SK-MEL-5 (cell line): ENCODE data around the gene RIN2. TPM values are rescaled to one million over a fixed set of nuclear protein-coding genes. Genes with fewer than 3 reads are reported as not detected.

ENCODE experiments used
- DNase-seq: peaks from one replicate; pipeline ENCODE4 v3.0.0-alpha.2; 2016; ENCODE audit warnings: low read depth, low spot score
- in situ Hi-C: cut with HindIII; loops from 2 replicates; pipeline ENCODE4 v1.10.0; 2016; ENCODE audit warnings: low sequenced_read_pairs, high pct_unique_total_duplicates, low pct_unique_long_range_greater_than_20kb
- polyA plus RNA-seq, 2 experiments: library from polyadenylated mRNA; depleted of rRNA; stranded (reverse); fragments of >200 nt; gene quantifications; 2 replicates each; pipeline ENCODE4 v1.2.3, GENCODE V29; 2015
- total RNA-seq: library from RNA; depleted of rRNA; stranded (reverse); fragments of >200 nt; shearing (Covaris generic); gene quantifications from 2 replicates; pipeline ENCODE4 v1.2.3, GENCODE V29; 2014; rRNA removed

Gene RIN2, protein sequence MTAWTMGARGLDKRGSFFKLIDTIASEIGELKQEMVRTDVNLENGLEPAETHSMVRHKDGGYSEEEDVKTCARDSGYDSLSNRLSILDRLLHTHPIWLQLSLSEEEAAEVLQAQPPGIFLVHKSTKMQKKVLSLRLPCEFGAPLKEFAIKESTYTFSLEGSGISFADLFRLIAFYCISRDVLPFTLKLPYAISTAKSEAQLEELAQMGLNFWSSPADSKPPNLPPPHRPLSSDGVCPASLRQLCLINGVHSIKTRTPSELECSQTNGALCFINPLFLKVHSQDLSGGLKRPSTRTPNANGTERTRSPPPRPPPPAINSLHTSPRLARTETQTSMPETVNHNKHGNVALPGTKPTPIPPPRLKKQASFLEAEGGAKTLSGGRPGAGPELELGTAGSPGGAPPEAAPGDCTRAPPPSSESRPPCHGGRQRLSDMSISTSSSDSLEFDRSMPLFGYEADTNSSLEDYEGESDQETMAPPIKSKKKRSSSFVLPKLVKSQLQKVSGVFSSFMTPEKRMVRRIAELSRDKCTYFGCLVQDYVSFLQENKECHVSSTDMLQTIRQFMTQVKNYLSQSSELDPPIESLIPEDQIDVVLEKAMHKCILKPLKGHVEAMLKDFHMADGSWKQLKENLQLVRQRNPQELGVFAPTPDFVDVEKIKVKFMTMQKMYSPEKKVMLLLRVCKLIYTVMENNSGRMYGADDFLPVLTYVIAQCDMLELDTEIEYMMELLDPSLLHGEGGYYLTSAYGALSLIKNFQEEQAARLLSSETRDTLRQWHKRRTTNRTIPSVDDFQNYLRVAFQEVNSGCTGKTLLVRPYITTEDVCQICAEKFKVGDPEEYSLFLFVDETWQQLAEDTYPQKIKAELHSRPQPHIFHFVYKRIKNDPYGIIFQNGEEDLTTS
- 0.03 and 0.13 TPM in 2 replicates for total RNA-seq
- 0.02 and 0.13 TPM in 2 replicates for polyA plus RNA-seq (2015; cell fraction: cytosol; rRNA removed)
- 0.15 TPM in 1 of 2 replicates, not detected in the other for polyA plus RNA-seq (2015; cell fraction: nucleus; rRNA removed)

DNA sequence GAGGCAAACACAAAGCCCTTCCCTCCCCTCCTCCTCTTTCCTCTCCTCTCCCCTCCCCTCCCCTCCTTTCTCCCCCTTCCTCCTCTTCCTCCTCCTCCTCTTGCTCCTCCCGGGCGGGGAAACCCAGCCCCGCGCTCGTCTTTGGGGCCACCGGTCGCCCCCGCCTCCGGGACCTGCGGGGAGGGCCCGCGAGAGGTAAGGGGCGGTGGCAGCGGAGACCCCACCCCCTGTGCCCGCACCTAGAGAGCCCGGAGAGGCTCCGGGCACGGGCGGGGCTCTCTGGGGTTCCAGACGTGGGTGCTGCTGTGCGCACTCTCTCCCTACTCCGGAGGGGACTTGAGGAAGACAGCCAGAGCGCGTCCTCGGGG is at the start of gene RIN2:
Gene RIN2, plus strand, starts transcription at position 126 of the 368 bp plus-strand sequence. CDS start 131,344 bp downstream, outside the sequence.
- DNase-seq, result no peak
- in situ Hi-C loops, result no loop called here

DNA sequence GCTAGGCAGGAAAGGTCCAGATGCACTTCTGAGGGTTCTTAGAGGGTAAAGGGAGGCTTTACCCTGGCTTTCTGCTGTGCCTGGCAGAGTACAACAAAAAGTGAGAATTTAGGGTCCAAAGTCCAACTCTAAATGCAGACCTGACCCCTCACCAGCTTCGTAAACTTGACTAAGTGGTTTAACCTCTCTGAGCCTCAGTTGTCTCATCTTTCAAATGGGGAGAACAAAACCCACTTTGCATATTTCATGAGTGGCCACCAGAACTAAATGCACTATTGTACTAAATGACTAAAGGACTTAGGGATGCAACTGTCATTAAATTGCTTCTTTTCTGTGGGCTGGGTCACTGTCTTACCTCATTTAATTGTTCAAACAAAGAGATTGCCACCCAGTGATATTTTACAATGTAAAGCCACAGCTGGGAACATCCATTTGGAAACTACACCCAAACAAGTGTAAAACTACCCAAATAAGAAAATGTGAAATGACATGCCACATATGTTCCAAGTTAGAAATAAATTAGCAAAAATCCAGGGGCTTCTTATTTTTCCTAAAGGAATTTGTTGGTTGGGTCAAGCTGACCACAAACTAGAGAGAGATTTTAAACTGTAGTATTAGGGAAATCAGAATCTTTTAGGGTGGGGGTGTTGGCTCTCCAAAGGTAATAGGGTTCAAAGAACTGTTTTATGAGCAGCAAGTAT is 48.3 kb upstream of the RIN2 start:
- DNase-seq, result no peak
- in situ Hi-C loops, result no loop called here

DNA sequence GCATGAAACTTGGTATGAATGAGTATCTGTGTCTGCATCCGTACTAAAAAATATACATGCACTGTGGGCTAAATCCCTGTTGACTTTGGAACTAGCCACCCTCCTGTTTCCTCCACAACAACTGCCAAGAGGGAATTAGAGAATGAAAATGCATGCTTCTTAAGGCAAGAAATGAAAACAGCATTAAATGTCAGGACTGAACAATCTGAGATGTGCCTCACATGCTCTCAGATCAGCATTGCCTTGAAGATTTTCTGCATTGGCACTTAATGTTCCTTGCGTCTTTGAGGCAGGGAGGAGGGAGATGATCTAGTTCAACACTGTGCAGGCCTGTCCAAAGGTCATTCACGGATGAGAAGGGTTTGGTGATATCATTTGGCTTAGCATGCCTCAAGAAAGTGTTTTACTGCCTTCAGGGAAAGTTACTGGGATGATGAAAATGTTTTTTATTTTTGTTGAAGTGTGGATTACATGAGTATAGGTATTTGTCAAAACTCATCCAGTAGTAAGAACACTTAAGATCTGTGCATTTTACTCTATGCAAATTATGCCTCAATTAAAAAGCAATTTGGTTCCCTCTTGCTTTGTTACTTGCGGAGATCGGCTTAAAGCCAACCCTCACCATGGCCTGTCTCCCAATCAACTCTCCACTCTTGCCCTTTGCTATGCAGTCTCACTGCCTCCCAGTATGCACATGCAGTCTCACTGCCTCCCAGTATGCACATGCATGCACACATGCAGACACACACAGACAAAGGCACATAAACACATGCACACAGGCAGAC is 47.5 kb upstream of the RIN2 start:
- no peak for DNase-seq
- in situ Hi-C loops, result no loop called here

DNA sequence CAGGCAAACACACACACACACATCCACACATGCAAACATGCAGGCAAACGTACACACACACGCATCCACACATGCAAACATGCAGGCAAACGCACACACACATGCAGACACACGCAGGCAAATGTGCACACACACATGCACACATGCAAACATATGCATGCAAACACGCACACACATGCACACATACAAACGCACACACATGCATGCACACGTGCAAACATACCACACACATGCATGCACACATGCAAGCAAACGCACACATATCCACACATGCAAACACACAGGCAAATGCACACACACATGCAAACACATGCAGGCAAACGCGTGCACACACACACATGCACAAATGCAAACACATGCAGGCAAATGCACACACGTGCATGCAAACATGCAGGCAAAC is 46.9 kb upstream of the RIN2 start:
- no peak for DNase-seq
- in situ Hi-C loops, result no loop called here

DNA sequence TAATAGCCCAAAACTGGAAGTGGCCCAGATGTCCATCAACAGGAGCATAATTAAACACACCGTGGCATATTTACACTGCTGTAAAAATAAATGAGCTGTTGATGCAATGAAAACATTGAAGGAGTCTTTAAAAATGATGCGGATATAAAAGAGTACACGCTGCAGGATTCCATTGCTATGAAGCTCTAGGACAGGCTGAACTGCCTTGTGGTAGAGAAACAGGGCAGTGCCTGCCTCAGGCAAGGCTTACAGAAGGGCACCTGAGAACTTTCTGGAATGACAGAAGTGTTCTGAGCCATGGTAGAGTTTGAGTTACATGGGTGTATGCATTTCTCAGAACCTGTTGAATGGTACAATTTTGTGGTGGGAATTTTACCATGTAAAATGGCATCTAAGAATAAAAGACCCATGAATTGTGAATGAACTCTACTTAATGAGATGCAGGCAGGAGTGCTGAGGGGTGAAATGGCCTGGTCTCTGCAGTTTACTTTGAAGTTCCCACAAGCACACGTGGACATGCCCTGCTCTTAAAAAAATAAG is 45.3 kb upstream of the RIN2 start:
- no peak for DNase-seq

DNA sequence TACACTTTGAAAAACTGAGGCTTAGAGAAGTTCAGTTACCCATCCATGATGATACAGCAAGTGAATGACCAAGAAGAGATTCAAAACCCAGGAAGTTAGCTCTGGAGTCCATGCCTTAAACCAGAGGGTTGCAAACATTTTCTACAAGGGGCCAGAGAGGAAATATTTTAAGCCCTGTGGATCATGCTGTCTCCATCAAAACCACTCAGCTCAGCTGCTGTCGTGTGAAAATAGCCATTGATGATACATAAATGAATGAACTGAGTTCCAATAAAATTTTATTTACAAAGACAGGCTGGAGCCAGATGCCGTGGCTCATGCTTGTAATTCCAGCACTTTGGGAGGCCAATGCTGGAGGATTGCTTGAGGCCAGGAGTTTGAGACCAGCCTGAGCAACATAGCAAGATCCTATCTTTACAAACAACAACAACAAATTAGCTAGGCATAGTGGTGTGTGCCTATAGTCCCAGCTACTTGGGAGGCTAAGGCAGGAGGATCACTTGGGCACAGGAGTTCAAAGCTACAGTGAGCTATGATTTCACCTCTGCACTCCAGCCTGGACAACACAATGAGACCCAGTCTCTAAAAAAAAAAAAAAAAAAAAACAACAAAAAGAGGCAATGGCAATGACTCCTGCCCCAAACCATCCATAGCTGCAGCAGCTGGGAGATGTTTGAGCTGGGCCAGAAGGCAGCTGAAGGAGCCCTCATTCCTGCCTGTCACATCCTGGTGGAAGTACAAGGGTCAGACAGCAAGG is 44.1 kb upstream of the RIN2 start:
- no peak for DNase-seq
- in situ Hi-C loops, result no loop called here

More for the DNA sequence above, 45.3 kb upstream of the RIN2 start:
- in situ Hi-C loops, result no loop called here

DNA sequence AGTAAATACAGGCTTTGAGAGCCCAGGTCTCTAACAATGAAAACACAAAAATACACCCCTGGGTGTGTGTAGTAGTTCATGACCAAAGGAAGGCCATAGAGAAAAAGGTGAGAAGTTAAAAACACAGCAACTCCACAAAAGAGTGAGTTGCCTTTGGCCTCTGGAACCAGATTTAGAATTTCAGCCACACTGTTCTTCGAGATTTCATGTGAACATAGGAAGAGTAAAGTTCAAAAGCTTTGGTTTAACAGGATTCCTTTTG is 43.5 kb upstream of the RIN2 start:
- no peak for DNase-seq
- in situ Hi-C loops, result no loop called here

DNA sequence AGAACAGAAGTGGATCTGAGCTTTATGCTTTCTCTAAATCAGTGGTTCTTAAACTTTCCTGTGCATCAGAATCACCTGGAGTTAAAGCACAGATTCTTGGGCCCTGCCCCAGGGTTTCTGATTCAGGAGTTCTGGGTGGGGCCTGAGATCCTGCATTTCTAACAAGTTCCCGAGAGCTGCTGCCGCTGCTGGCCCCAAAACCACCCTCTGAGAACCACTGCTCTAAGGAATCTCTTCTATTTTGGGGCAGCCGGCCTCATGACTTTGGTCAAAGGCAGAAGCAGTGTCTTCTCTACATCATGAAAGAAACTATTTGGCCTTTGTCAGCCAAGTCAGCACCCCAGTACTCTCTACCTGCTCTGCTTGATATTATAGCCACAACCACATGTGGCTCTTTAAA is 42.1 kb upstream of the RIN2 start:
- DNase-seq, result no peak
- in situ Hi-C loops, result no loop called here

DNA sequence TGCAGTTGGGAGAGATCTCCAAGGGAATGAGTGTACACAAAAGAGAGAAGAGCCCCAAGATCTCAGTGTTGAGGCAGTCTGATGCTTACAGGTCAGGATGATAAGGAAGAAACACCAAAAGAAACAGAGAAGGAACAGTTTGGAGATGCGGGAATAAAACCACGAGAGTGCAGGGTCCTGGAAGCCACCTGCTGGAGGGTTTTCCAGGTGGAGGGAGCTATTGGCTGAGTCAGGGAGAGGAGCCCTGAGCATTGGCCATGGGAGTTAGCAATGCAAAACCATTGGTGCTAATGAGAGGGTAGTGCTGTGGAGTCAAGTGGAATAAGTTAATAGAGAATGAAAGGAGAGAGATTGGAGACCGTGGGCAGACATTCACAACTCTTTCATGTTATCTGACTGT is 39.2 kb upstream of the RIN2 start:
- no peak for DNase-seq
- in situ Hi-C loops, result no loop called here

DNA sequence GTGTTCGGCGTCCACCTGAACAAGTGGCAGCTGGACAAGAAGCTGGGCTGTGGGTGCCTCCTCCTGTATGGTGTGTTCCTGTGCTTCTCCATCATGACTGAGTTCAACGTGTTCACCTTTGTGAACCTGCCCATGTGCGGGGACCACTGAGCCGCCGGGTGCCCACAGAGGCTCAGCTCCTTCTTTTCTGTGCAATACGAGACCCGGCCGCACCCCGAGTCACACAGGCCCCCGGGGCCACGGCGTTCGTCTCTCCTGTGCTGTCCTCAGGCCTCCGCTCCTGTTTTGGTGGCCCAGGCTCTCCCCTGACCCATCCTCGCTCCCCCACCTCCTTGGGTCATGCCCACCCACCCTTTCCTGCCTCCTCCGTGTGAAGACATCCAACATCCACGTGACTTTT is 37.1 kb upstream of the RIN2 start:
- in situ Hi-C loops, result no loop called here
- DNase-seq, result no peak

DNA sequence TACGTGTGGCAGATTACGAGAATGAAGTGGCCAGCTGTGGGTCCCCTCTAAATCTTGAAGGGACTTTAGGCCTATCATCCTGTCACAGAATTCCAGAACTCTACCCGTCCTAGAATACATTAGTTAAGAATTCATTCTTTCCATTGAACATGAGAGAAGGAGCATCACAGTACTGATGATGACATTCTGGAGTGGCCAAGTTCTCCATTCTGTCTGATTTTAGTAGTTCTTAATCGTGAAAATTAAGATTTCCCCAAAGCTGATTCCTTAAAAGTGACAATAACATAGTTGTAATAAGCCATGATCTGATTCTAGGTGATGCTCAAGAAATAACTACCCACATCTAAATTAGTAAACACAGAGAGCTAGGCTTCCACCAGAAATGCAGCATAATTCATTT is 35.0 kb upstream of the RIN2 start:
- in situ Hi-C loops, result no loop called here
- DNase-seq, result no peak

DNA sequence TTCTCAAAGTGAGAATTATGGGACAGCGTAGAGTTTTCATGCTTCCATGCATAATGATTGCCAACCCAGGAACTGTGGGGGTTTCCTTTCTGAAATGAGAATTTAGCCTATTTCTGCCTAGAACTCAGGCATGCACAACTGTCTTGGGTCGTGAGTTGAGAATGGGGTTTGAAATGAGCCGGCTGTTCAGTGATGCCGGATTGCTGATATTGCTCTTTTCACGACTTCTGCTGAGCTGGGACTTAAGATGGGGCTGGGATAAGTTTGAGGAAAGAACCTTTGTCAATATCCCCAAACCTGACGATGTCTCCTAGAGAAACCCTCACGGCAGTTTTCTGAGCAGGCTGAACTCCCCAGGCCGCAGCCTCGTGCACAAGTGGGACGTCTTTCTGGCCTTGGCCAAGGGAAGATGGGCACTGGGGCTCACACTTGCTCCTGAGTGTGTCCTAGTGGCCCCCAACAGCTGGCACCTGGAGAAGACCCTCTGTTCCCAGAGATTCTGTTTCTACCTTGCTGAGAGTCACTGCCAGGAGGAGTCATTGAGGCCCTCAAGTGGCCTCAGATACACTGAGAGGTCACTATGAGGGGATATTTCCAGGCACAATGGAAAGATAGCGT is 34.1 kb upstream of the RIN2 start:
- in situ Hi-C loops, result no loop called here

DNA sequence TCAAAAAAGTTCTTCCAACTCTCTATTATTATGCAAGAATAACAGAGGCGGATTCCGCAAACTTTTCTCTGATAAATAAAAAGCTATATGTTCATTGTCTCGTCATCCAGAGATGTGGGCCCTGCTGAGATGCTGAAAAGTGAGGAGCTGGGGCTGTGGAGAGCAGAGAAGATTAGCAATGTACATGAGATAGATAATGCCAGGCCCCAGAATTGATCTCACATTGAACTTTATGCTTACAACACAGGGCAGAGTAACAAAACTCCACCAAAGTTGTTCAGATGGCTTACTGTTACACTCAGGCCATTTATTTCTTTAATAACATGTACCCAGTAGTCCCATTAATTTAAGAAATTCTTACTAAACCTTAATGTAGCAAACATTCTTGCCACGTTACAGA is 32.7 kb upstream of the RIN2 start:
- in situ Hi-C loops, result no loop called here
- no peak for DNase-seq

More for the DNA sequence above, 34.1 kb upstream of the RIN2 start:
- no peak for DNase-seq

DNA sequence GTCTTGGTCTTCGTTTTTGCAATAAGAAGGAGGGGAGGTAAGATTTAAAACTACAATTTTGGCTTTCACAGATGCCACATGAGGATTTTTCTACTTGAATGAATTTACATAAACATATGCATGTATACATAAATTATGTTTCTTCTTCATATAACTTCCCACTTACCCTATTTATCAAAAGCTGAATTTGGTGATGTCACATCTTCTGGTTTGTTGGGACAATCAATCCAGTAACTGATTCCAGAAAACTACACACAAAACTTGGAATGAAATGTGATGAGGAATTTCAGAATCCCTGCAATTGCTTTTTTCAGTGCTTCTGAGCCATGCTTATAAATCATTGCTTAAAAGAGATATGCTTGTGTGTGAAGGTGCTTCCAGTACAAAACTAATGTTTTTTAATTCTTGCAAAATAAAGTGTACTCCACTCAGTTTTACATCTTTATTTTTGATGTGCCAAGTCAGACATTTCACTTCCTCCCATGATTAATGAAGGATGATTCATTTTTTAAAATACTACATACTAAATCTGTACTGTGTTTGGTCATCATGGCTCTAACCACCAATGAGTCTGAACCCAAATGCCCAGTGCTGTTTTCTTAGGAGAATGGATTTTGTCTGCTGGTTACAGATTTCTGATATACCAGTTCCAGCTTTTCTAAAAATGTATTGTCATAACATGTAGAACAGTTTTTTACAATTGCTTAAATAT is 32.1 kb upstream of the RIN2 start:
- DNase-seq, result no peak

DNA sequence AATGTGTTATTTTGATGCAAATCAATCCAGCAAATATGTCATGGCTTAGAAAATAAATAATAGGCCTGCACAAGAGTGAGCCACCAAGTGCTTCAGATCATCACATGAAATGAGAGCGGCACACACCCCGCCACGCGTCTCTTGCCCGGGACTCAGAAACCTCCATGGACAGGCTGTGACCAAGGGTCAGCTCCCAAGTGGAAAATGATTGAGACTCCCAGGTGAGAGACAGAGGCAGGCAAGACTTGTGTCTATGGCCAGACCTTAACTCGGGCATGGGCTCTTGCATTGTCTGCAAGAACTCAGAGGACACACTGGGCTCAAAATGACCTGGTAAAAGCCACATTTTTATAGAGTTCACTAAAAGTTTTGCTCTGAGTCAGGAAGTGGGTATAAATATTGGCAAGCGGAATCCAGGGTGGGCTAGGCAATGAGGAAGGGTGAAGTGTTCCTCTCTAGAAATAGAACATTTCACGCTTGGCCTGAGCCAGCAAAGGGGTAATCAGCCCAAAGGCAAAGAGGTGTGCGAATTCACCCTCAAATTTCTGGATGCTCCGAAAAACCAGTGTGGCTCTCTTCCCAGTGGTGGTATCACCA is 30.7 kb upstream of the RIN2 start:
- in situ Hi-C loops, result no loop called here
- no peak for DNase-seq

More for the DNA sequence above, 32.1 kb upstream of the RIN2 start:
- in situ Hi-C loops, result no loop called here
